Immature natural killer cell (primary cell): Measurements from ENCODE around the gene GALNT8. TPM values are rescaled to one million over a fixed set of nuclear protein-coding genes. Genes with fewer than 3 reads are reported as not detected.

Source experiments
- DNase-seq, 3 donors: peaks; one replicate each; pipeline ENCODE4 v3.0.0; 2022; ENCODE audit warnings: mixed read lengths in 1 of 3
- H3K27ac Mint-ChIP-seq, 6 donors: one replicate each; pipeline ENCODE4 v1.8.0; 2020; ENCODE audit warnings: mixed read lengths in 6 of 6, mild to moderate bottlenecking in 5 of 6, inconsistent platforms in 4 of 6, moderate library complexity in 3 of 6
- H3K27me3 Mint-ChIP-seq, 3 donors: one replicate each; pipeline ENCODE4 v1.8.0; 2020 to 2021; ENCODE audit warnings: low read depth in 3 of 3, mild to moderate bottlenecking in 3 of 3, mixed read lengths in 3 of 3, moderate library complexity in 3 of 3, inconsistent platforms in 1 of 3
- H3K36me3 Mint-ChIP-seq, 3 donors: one replicate each; pipeline ENCODE4 v1.8.0; 2020; ENCODE audit warnings: mixed read lengths in 3 of 3, inconsistent platforms in 2 of 3, mild to moderate bottlenecking in 2 of 3
- H3K4me1 Mint-ChIP-seq, 2 donors: one replicate each; pipeline ENCODE4 v1.8.0; 2020; ENCODE audit warnings: inconsistent platforms in 2 of 2, mild to moderate bottlenecking in 2 of 2, mixed read lengths in 2 of 2, moderate library complexity in 1 of 2
- H3K4me3 Mint-ChIP-seq, 5 donors: one replicate each; pipeline ENCODE4 v1.8.0; 2020; ENCODE audit warnings: mild to moderate bottlenecking in 5 of 5, mixed read lengths in 5 of 5, inconsistent platforms in 3 of 5, moderate library complexity in 3 of 5
- H3K9me3 Mint-ChIP-seq, 6 donors: one replicate each; pipeline ENCODE4 v1.8.0; 2020; ENCODE audit warnings: mild to moderate bottlenecking in 6 of 6, mixed read lengths in 6 of 6, inconsistent platforms in 4 of 6, moderate library complexity in 3 of 6
- polyA plus RNA-seq, 3 donors: library from polyadenylated mRNA; unstranded; fragments of 300-500 nt; fragmentation: Illumina TruSeq; gene quantifications; one replicate each; pipeline ENCODE4 v1.2.3, GENCODE V29; 2021

The GALNT8 gene
- polyA plus RNA-seq, 3 donors from 2014 or later = 0.25 to 0.48 TPM; not detected in 1

- DNase-seq = no peak
- H3K36me3 Mint-ChIP-seq = no peaks in the 10 kb centered on the region
- no peak overlapping the region for H3K27ac Mint-ChIP-seq
- no peaks in the 10 kb centered on the region for H3K4me1 Mint-ChIP-seq
- peaks cover 0 to 7% (median 4%) of the 10 kb centered on the region in 3 donors for H3K27me3 Mint-ChIP-seq
- H3K9me3 Mint-ChIP-seq = no peaks in the 10 kb centered on the region
- H3K4me3 Mint-ChIP-seq = no peak overlapping the region
These were observed 74.3 kb downstream of the GALNT8 start for GRCh38 chr12:4794491-4794890.

- Mint-ChIP-seq H3K36me3 (no peaks in the 10 kb centered on the region), H3K4me3 (no peak overlapping the region), H3K4me1 (no peaks in the 10 kb centered on the region), H3K27me3 (peaks cover 0 to 8% (median 7%) of the 10 kb centered on the region in 3 donors), H3K27ac (no peak overlapping the region), H3K9me3 (no peaks in the 10 kb centered on the region)
- DNase-seq = no peak
These were observed 76.0 kb downstream of the GALNT8 start for GRCh38 chr12:4796216-4796615.

- Mint-ChIP-seq H3K27ac (no peak overlapping the region), H3K9me3 (no peaks in the 10 kb centered on the region), H3K4me1 (no peaks in the 10 kb centered on the region), H3K4me3 (no peak overlapping the region), H3K36me3 (no peaks in the 10 kb centered on the region), H3K27me3 (peaks cover 0 to 8% (median 7%) of the 10 kb centered on the region in 3 donors)
- no peak for DNase-seq
These were observed 76.7 kb downstream of the GALNT8 start for GRCh38 chr12:4796694-4797482.

GRCh38 chr12:4800555-4800954, 80.4 kb downstream of the GALNT8 start:
- DNase-seq = no peak
- Mint-ChIP-seq H3K27me3 (peaks cover under 1 to 10% (median 4%) of the 10 kb centered on the region in 3 donors), H3K9me3 (no peaks in the 10 kb centered on the region), H3K36me3 (no peaks in the 10 kb centered on the region), H3K27ac (no peak overlapping the region), H3K4me1 (no peaks in the 10 kb centered on the region), H3K4me3 (no peak overlapping the region)

GRCh38 chr12:4802841-4803240, 82.6 kb downstream of the GALNT8 start:
- DNase-seq = no peak
- Mint-ChIP-seq H3K4me1 (peaks cover 8 to 11% of the 10 kb centered on the region in 2 donors), H3K9me3 (no peaks in the 10 kb centered on the region), H3K27ac (no peak overlapping the region), H3K4me3 (no peak overlapping the region), H3K36me3 (no peaks in the 10 kb centered on the region), H3K27me3 (peaks cover 4 to 12% (median 10%) of the 10 kb centered on the region in 3 donors)

GRCh38 chr12:4806439-4807115, 86.4 kb downstream of the GALNT8 start:
- Mint-ChIP-seq H3K4me3 (no peak overlapping the region), H3K27ac (no peak overlapping the region)

GRCh38 chr12:4807116-4807783, 87.0 kb downstream of the GALNT8 start:
- H3K9me3 Mint-ChIP-seq = no peaks in the 10 kb centered on the region
- H3K27me3 Mint-ChIP-seq = peaks cover 9 to 22% (median 13%) of the 10 kb centered on the region in 3 donors
- DNase-seq = no peak
- peak overlapping the region in 1 of 5 donors; percentile 28 for H3K4me3 Mint-ChIP-seq
- peaks cover 30 to 39% of the 10 kb centered on the region in 2 donors for H3K4me1 Mint-ChIP-seq
- peaks cover 0 to 4% (median 0%) of the 10 kb centered on the region in 3 donors for H3K36me3 Mint-ChIP-seq
- H3K27ac Mint-ChIP-seq = no peak overlapping the region

More at GRCh38 chr12:4806439-4807115, 86.4 kb downstream of the GALNT8 start:
- Mint-ChIP-seq H3K4me1 (peaks cover 30 to 36% of the 10 kb centered on the region in 2 donors), H3K9me3 (no peaks in the 10 kb centered on the region), H3K36me3 (peaks cover 0 to 2% (median 0%) of the 10 kb centered on the region in 3 donors), H3K27me3 (peaks cover 9 to 18% (median 12%) of the 10 kb centered on the region in 3 donors)
- DNase-seq = no peak

GRCh38 chr12:4807813-4808212, 87.6 kb downstream of the GALNT8 start:
- peaks cover 9 to 22% (median 13%) of the 10 kb centered on the region in 3 donors for H3K27me3 Mint-ChIP-seq
- H3K36me3 Mint-ChIP-seq = peaks cover 0 to 4% (median 0%) of the 10 kb centered on the region in 3 donors
- H3K4me3 Mint-ChIP-seq = peak overlapping the region in 2 of 5 donors; percentile 28 to 30
- H3K4me1 Mint-ChIP-seq = peaks cover 30 to 39% of the 10 kb centered on the region in 2 donors
- no peak overlapping the region for H3K27ac Mint-ChIP-seq
- no peak for DNase-seq
- H3K9me3 Mint-ChIP-seq = no peaks in the 10 kb centered on the region

GRCh38 chr12:4809013-4809448, 88.8 kb downstream of the GALNT8 start:
- Mint-ChIP-seq H3K9me3 (no peaks in the 10 kb centered on the region), H3K4me3 (peak overlapping the region; percentile 20 to 77 (median 61)), H3K27me3 (peaks cover 9 to 22% (median 15%) of the 10 kb centered on the region in 3 donors), H3K4me1 (peaks cover 30 to 39% of the 10 kb centered on the region in 2 donors), H3K27ac (no peak overlapping the region), H3K36me3 (peaks cover 0 to 4% (median 0%) of the 10 kb centered on the region in 3 donors)
- DNase-seq = no peak

- Mint-ChIP-seq H3K27ac (no peak overlapping the region), H3K9me3 (no peaks in the 10 kb centered on the region), H3K36me3 (peaks cover 0 to 4% (median 0%) of the 10 kb centered on the region in 3 donors), H3K27me3 (peaks cover 9 to 22% (median 15%) of the 10 kb centered on the region in 3 donors), H3K4me3 (peak overlapping the region; percentile 37 to 73 (median 64)), H3K4me1 (peaks cover 30 to 39% of the 10 kb centered on the region in 2 donors)
- no peak for DNase-seq
These were observed 89.4 kb downstream of the GALNT8 start for GRCh38 chr12:4809449-4810218.

GRCh38 chr12:4810219-4810671, 90.0 kb downstream of the GALNT8 start:
- DNase-seq = no peak
- H3K36me3 Mint-ChIP-seq = peaks cover 0 to 4% (median 0%) of the 10 kb centered on the region in 3 donors
- H3K27ac Mint-ChIP-seq = no peak overlapping the region
- peak overlapping the region; percentile 29 to 73 (median 64) for H3K4me3 Mint-ChIP-seq
- no peaks in the 10 kb centered on the region for H3K9me3 Mint-ChIP-seq
- H3K4me1 Mint-ChIP-seq = peaks cover 30 to 39% of the 10 kb centered on the region in 2 donors
- H3K27me3 Mint-ChIP-seq = peaks cover 10 to 24% (median 16%) of the 10 kb centered on the region in 3 donors

GRCh38 chr12:4812624-4813327, 92.6 kb downstream of the GALNT8 start:
- Mint-ChIP-seq H3K27me3 (peaks cover 7 to 16% (median 16%) of the 10 kb centered on the region in 3 donors), H3K4me1 (peaks cover 24 to 28% of the 10 kb centered on the region in 2 donors), H3K27ac (no peak overlapping the region), H3K4me3 (no peak overlapping the region), H3K36me3 (peaks cover 0 to 4% (median 0%) of the 10 kb centered on the region in 3 donors), H3K9me3 (no peaks in the 10 kb centered on the region)
- DNase-seq = no peak
